ENCODE measurements around the gene TMEM114. TPM values are rescaled to one million over a fixed set of nuclear protein-coding genes. Genes with fewer than 3 reads are reported as not detected.

TMEM114 gene
- total RNA-seq, 4 donors from 2014 or later = not detected

GRCh38 chr16:8611122-8611521, 20.8 kb upstream of the TMEM114 start:
- TF ChIP-seq, protein P1, sequence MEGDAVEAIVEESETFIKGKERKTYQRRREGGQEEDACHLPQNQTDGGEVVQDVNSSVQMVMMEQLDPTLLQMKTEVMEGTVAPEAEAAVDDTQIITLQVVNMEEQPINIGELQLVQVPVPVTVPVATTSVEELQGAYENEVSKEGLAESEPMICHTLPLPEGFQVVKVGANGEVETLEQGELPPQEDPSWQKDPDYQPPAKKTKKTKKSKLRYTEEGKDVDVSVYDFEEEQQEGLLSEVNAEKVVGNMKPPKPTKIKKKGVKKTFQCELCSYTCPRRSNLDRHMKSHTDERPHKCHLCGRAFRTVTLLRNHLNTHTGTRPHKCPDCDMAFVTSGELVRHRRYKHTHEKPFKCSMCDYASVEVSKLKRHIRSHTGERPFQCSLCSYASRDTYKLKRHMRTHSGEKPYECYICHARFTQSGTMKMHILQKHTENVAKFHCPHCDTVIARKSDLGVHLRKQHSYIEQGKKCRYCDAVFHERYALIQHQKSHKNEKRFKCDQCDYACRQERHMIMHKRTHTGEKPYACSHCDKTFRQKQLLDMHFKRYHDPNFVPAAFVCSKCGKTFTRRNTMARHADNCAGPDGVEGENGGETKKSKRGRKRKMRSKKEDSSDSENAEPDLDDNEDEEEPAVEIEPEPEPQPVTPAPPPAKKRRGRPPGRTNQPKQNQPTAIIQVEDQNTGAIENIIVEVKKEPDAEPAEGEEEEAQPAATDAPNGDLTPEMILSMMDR (IDR thresholded peaks at IDR 0.05; ENCODE audit: low read depth) = no peak

- TF ChIP-seq, protein P1 (IDR thresholded peaks at IDR 0.05; ENCODE audit: low read depth) = no peak
Observed at GRCh38 chr16:8607214-8607613, 16.9 kb upstream of the TMEM114 start.

- TF ChIP-seq, protein P1 (IDR thresholded peaks at IDR 0.05; ENCODE audit: low read depth) = no peak
Observed at GRCh38 chr16:8605554-8605953, 15.2 kb upstream of the TMEM114 start.

- TF ChIP-seq, protein P1 (IDR thresholded peaks at IDR 0.05; ENCODE audit: low read depth) = no peak
Observed at GRCh38 chr16:8600144-8600775, 9.9 kb upstream of the TMEM114 start.

- TF ChIP-seq, protein P1 (IDR thresholded peaks at IDR 0.05; ENCODE audit: low read depth) = no peak
Observed at GRCh38 chr16:8596581-8596980, 6.3 kb upstream of the TMEM114 start.

DNA sequence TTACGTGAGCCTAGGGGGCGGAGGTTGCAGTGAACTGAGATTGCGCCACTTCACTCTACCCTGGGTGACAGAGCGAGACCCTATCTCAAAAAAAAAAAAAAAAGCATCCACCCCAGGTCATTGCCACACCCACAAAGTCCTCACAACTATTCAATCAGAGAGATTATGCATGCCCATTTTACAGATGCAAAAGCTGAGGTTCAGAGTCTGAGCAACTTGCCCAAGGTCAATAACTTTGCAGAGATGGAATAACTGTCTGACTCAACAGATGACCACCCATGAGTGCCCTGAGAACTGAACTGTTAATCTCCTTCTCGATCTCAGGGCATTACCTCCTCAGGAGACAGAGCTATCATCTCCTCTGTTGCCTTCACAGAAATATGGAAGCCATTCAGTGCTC, 5.5 kb upstream of the TMEM114 start:
- TF ChIP-seq, protein P1 (IDR thresholded peaks at IDR 0.05; ENCODE audit: low read depth) = no peak

DNA sequence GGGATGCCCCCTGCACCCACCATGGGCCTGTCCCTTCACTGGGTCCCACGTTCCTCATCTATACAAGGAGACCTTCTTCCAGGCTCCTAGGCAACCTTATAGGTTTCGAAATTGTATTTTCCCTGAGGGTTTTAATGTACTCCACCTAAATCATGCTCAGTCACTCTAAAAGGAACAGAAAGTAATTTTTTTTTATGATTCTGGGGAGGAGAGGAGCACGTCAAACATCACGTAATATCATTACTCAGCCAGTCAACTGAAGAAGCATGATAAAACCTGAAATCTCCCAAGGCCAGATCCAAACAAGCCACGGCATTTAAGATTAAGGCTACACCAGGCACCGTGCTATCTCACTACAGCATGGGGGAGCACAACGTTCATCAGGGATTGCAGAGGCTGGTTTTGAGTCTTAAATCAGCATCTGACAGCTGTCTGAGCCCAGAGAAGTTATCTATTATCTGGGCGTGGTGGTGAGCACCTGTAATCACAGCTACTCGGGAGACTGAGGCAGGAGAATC, 3.9 kb upstream of the TMEM114 start:
- TF ChIP-seq, protein P1 (IDR thresholded peaks at IDR 0.05; ENCODE audit: low read depth) = no peak
